Adrenal gland (tissue), 5 donors: ENCODE measurements around the gene SPOP.

Experiments
- CTCF ChIP-seq, 6 experiments: fragments of 450-650 bp in 4 of 6; fragments of 200-600 bp in 2 of 6; sonication (generic) in 1 of 6; IDR thresholded peaks; 1 replicate in 5 of 6; 2 replicates in 1 of 6; pipeline versions ENCODE4 v1.5.1 to v1.8.0; 2016 to 2021; ENCODE audit warnings: antibody characterized with exemption in 6 of 6, mild to moderate bottlenecking in 2 of 6, moderate library complexity in 1 of 6
- POLR2A ChIP-seq, 2 donors: fragments of 450-650 bp; IDR thresholded peaks; one replicate each; pipeline ENCODE4 v1.6.1; 2017; ENCODE audit warnings: antibody characterized with exemption in 2 of 2, mild to moderate bottlenecking in 2 of 2, moderate library complexity in 1 of 2
- donor health status: DM: no; HTN: no; CAD: no.

- no peak for TF ChIP-seq CTCF (IDR thresholded peaks at IDR 0.05)
- no peak for TF ChIP-seq POLR2A (IDR thresholded peaks at IDR 0.05)
Measured at GRCh38 chr17:49717371-49717861, 39.5 kb upstream of the SPOP start.
